Nucleus accumbens (tissue), 56 donors: Measurements from ENCODE around the gene PNCK.
"Not testable (repeated sequence)": the region's sequence is repeated elsewhere in the genome, so short reads cannot be mapped to it uniquely, and the experiment has no call there.

Experiments used
- DNase-seq, 56 donors: peaks; one replicate each; lab custom pipeline; 2025; lab: John Stamatoyannopoulos, UW

Gene PNCK

DNA sequence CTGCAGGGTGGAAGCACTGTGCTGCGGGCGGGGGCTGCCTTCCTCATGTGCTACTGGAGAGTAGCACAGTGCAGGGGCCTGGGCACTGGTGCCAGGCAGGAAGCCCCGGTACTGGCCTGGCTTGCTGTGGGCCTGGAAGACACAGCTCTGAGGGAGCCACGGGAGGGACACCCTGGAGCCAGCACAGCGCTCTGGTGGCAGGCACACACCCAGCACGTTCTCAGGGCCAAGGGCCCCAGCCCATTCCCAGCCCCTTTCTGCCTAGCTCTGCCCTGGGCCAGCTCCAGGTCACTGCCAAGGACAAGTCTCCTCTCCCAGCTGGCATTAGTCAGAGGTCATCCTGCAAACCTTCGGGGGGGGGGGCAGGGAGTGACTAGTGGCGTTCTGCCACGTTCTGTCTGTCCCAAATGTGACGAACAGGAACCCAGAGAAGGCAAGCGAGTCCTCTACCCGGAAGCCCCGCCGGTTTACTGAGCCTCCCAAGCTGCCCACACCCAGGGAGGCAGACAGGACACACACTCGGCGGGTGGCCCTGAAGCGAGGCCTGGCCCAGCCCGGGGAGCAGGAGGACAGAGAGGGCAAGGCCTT lies 26.3 kb upstream of the PNCK start:
- not testable (repeated sequence) for DNase-seq

- not testable (repeated sequence) for DNase-seq
Observed at GRCh38 chrX:153699210-153699783, 25.7 kb upstream of the PNCK start.

GRCh38 chrX:153697924-153698865 lies 24.6 kb upstream of the PNCK start:
- no peak for DNase-seq

DNA sequence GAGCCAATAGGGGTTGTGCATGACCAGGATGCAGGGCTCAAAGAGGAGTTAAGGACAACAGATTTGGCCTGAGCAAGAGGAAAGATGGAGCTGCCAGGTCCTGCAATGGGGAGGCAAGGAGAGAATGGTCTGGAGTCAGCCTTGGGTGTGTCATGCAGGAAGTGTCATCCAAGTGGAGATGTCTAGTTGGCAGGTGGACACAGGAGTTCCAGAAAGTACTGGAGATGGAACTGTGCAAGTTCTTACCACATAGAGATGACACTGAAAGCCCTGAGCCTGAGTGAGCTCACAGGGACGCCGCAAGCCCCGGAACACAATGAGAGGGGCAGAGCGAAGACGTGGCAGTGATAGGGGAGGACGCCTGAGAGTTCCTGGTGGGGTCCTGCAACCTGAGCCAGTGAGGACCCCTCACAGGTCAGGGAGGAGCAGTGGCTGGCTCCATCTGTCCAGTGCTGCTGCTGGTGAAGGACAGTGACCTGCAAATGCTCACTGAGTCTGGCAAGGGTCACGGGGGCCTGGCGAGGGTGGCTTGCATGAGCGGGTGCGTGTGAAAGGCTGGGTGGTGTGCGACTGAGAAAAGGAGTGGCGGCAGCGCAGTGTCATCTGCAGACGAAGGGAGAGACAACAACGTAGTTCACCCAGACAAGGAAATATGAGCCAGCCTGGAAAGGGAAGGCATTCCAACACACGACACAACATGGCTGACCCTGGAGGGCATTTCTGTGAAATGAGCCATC lies 23.5 kb upstream of the PNCK start:
- DNase-seq = not testable (repeated sequence)

DNA sequence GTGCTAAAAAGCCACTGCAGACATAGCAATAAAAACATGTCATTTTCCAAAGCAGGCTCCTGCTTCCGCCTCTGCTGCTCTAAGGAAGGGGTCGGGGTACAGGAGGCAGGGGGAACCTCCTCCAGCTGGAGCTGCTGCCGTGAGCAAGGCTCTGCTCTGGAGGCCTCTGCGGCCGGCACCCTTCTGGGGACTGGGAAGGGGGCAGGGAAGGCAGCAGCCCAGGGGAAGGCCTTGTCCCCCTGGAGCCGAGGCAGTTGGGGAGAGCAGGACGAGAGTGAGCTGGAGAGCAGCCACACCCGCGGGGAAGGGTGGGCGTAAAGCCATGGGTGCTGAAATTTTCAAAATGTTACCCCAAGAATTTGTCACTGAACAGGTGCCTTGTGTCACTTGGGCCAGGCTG lies 22.9 kb upstream of the PNCK start:
- not testable (repeated sequence) for DNase-seq

DNA sequence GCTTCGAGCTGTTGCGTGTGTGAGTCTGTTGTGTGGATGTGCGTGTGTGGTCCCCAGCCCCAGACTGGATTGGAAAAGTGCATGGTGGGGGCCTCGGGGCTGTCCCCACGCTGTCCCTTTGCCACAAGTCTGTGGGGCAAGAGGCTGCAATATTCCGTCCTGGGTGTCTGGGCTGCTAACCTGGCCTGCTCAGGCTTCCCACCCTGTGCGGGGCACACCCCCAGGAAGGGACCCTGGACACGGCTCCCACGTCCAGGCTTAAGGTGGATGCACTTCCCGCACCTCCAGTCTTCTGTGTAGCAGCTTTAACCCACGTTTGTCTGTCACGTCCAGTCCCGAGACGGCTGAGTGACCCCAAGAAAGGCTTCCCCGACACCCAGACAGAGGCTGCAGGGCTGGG lies 22.5 kb upstream of the PNCK start:
- no peak for DNase-seq

GRCh38 chrX:153694687-153695270 lies 21.2 kb upstream of the PNCK start:
- DNase-seq = no peak

GRCh38 chrX:153694256-153694655 lies 20.6 kb upstream of the PNCK start:
- not testable (repeated sequence) for DNase-seq

- DNase-seq = no peak
Observed at GRCh38 chrX:153693216-153694086, 19.8 kb upstream of the PNCK start.

DNA sequence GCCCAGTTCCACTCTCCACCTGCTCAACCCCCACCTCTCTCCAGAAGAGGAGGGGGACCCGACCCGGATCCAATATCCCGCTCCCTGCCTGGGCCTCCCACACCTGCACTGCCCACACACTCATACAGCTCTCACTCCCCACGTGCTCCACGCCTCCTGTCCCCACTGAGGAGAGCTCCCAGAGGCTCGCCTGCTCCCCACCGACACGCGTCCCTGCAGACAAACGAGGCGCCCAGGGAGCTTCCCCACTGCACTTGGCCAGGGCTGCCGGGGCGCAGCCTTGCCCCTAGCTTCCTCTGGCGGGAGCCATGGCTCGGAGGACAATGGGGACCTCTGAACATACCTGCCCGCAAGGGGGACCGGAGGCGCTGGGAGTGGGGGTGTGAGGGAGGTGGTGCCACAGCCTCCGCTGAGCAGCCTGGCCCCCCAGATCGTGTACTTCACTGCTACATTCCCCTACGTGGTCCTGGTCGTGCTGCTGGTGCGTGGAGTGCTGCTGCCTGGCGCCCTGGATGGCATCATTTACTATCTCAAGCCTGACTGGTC lies 19.1 kb upstream of the PNCK start:
- no peak for DNase-seq

DNA sequence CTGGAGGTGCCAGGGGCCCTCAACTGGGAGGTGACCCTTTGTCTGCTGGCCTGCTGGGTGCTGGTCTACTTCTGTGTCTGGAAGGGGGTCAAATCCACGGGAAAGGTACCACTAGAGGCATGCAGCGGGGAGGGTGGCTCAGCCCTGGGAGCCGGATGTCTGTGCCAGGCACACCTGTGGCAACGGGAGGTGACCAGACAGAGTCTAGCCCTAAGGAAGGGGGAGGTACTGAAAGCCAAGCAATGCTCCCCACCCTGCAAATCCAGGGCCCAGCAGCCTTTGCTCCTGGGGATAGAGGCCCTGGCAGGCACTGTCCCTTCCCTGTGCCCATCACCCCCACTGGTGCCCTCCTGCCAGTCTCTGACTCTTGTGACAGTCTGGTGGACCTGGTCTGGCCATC lies 18.4 kb upstream of the PNCK start:
- DNase-seq = no peak

GRCh38 chrX:153691032-153691827 lies 17.6 kb upstream of the PNCK start:
- DNase-seq = not testable (repeated sequence)

GRCh38 chrX:153690466-153690865 lies 16.9 kb upstream of the PNCK start:
- no peak for DNase-seq

DNA sequence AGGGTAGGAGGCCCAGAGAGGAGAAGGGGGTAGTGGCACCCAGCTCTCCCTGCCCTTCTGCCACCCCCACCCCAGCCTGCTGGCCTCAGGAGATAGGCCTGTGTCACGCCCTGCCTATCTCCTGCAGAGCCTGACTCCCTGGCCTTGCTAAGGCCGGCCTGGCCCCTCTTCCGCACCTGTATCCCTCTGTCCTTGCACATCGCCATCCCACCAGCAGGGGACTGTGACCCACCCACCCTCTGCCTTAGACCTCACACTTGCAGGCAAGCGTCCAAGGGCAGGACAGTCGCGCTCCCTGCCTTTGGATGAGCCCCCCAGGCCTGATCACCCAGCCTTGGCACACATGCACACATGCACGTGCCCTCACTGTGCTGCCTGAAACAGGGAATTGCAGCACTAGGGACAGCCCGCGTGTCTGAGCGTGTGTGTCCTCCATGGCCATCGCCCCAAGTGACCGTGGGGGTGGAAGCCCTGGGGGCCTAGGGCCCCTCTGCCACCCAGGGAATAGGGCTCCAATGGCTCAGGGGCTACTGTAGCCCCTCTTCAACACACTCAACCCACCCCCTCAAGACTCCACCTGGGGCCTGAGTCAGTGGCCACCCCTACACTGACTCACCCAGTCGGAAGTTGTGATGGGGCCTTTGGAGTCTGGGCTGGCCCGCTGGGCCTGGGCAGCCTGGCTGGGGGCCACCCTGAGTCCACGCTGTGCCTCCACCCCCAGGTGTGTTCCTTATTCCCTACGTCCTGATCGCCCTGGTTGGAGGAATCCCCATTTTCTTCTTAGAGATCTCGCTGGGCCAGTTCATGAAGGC lies 16.2 kb upstream of the PNCK start:
- DNase-seq = no peak

- peak in 52 of 56 donors; percentile 13 to 82 (median 60) for DNase-seq
Observed at GRCh38 chrX:153688911-153689590, 15.4 kb upstream of the PNCK start.

GRCh38 chrX:153688506-153688905 lies 14.9 kb upstream of the PNCK start:
- DNase-seq = no peak

DNA sequence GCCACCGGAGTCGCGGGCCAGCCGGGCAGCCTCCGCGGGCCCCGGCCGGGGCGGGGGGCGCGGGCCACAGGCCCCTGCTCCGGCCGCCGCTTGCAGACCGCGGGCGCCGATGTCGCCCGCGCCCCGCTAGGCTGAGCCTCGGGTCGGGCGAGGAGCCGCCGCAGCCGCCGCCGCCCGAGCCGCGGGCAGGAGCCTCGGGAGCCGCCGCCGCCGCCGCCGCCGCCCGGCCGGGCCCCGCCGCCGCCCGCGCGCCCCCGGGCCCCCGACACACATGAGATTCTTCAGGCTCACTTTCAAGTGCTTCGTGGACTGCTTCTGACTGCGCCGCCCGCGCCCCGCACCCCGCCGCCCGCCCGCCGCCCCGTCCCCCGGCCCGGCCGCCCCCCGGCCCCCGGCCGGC lies 14.5 kb upstream of the PNCK start:
- DNase-seq = no peak
